GM12874 (cell line): ENCODE results near the gene AADAT.

Experiments used
- TF ChIP-seq, protein P1 (sequence below): IDR thresholded peaks from 2 replicates; pipeline ENCODE4 v1.5.1; 2011; ENCODE audit warnings: low read depth, mild to moderate bottlenecking, control low read depth, low read length, moderate library complexity; ENCODE audit not compliant: insufficient read depth

Gene AADAT

DNA sequence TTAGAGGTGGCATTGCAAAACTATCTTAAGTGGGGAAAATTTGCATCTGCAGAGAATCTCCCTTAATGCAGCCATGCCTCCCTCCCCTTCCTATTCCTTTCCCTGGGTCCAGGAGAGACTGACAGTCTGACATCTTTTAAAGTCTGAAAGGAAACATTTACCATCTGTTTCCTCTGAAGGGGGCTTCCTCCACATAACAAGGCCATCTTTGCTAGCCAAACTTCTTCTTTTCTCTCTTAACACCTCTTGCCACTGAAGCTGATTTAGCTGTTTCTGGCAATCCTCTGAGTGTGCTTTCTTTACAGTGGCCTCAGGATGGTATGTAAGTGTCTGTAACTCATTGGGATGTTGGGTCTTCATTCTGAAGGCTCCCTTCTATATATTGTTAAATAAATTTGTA is 34.6 kb upstream of the AADAT start:
- TF ChIP-seq, protein P1, sequence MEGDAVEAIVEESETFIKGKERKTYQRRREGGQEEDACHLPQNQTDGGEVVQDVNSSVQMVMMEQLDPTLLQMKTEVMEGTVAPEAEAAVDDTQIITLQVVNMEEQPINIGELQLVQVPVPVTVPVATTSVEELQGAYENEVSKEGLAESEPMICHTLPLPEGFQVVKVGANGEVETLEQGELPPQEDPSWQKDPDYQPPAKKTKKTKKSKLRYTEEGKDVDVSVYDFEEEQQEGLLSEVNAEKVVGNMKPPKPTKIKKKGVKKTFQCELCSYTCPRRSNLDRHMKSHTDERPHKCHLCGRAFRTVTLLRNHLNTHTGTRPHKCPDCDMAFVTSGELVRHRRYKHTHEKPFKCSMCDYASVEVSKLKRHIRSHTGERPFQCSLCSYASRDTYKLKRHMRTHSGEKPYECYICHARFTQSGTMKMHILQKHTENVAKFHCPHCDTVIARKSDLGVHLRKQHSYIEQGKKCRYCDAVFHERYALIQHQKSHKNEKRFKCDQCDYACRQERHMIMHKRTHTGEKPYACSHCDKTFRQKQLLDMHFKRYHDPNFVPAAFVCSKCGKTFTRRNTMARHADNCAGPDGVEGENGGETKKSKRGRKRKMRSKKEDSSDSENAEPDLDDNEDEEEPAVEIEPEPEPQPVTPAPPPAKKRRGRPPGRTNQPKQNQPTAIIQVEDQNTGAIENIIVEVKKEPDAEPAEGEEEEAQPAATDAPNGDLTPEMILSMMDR: no peak

DNA sequence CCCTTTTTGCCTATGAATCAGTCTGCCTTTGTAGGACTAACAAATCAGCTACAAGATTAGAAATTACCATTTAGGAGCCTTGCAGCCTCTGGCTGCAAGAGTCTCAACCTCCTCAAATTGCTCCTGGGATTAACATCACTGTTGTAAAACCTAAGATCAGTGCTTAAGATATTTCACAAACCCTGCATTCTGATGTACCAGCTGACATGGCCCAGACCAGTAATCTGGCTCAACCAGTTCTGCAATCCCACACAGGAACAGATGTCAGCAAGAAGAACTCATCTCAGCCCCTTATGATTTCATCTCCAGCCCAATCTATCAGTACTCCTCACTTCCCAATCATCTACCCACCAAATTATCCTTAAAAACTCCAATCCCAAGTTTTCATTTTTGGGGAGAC is 32.5 kb upstream of the AADAT start:
- TF ChIP-seq, protein P1: no peak

DNA sequence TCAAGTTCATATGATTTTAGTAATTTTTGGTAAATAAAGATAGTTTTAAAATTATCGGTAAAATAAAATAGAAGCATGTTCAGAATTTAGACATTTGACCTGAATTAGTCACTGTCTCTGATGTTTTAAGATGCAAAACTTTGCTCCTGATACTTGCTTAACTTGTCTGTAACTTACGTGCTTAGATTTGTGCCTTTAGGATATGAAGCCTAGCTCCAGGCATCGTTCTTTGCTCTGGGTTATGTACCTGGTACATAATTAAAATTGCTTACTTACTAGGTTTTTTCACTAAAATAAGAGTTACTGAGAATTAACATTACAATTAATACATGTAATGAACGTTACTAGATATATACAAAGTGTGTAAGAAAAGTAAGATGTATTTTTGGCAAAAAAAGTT is 24.9 kb upstream of the AADAT start:
- TF ChIP-seq, protein P1: no peak

DNA sequence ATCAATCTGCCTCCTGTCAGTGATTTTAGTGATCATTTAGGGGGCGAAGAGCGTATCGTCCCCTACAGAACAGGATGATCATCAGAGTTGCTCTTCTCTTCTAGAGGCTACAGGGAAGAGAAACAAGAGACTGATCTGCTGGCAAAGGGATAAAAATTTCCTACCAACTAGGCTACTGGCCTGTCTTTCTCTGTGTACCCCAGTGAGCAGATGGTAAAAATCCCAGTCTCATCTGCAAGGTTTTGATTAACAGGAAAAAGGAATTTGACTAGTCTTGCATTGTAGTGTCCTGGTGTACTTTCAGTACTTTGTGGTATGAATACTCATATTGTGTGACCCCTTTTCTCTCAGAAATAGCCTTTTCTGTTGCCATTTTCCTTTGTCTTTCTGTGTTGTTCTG is 21.8 kb upstream of the AADAT start:
- TF ChIP-seq, protein P1: no peak

DNA sequence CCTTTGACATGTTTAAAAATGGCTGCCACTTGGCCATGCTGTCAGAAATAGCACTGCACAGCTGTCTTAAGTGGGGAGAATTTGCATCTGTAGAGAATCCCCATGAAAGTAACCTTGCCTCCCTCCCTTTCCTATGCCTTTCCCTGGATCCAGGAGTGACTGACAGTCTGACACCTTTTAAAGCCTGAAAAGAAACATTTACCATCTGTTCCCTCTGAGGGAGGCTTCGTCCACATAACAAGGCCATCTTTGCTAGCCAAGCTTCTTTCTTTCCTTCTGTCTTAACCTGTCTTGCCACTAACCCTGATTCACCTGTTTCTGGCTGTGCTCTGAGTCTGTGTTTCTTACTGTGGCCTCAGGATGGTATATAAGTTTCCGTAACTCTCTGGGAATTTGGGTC is 21.3 kb upstream of the AADAT start:
- TF ChIP-seq, protein P1: no peak

DNA sequence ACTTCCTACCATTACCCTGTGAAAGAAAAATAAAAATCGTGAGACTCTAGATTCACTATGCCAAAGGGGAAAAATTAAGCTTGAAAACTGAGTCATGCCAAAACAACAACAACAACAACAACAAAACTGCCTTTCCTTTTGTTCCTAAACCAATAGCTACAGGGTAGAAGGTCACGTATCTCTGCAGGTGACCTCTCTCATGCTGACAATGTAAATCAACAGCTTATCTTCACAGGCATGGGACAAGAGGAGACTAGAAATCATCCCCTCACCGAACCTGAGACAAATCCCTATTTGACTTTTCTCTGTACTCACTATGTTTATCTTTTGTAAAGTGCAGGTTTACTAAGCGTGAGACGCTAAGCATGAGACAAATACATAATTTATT is 20.5 kb upstream of the AADAT start:
- TF ChIP-seq, protein P1: no peak

DNA sequence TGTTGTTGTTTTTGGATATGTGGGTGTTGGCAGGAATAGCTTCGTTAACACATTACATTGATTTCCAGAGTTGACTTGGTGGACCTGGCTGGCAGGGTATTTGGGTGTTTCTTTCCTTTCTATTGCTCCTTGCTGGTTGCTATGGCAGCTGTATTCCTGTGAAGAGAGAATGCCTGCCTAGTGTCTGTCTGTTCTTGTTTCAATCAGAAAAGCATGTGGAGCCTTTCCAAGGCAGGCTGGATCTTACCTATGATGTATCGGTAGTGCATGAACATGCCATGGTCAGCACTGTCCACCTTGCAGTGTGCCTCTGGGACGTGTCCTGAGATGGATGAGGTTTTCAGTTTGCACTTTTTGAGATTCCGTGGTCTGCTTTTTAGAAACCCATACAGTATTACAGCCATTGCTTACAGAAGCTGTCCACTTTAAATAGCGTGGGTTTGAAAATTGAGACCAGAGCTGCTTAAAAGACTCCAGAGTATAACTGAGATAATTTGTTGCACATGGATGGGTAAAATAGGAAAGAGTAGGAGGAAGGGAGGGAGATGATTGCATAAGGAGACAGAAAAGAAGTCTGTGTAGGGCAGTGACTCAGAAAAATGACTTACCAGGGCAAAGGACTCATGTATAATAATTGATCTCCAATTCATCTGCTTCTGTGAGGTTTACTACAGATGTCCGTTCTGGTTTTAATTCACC is 20.0 kb upstream of the AADAT start:
- TF ChIP-seq, protein P1: no peak

DNA sequence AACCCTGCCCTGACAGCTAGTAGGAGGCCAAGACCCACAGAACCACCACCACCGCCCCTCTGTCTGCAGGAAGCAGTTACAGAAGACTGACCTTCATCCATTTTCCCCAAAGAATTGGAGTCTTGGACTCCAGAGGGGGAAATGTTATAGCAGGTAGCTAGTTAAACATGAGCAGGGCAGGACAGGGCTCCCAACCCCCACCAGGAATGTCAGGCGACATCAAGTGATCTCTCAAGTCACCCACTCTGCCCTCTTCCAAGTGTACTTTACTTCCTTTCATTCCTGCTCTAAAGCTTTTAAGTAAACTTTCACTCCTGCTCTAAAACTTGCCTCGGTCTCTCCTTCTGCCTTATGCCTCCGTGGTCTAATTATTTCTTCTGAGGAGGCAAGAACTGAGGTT is 17.1 kb upstream of the AADAT start:
- TF ChIP-seq, protein P1: no peak
